H1 (cell line): ENCODE results near the gene KCNJ16.

ENCODE experiments used
- ASH2L ChIP-seq: fragments of 200-600, 300-600 bp; sonication (generic); IDR thresholded peaks from one replicate; pipeline ENCODE4 v1.7.1; 2017; ENCODE audit warnings: low read length
- GABPA ChIP-seq: IDR thresholded peaks from 2 replicates; pipeline ENCODE4 v1.6.1; 2011; ENCODE audit warnings: mild to moderate bottlenecking, low read length, moderate library complexity, borderline replicate concordance; ENCODE audit not compliant: insufficient read depth
- POLR2A ChIP-seq, 2 experiments: IDR thresholded peaks; 1 replicate in 1 of 2; 2 replicates in 1 of 2; pipeline ENCODE4 v1.6.1; 2011; ENCODE audit warnings: low read depth in 2 of 2, low read length in 2 of 2, mild to moderate bottlenecking in 2 of 2; ENCODE audit errors: control extremely low read depth in 1 of 2
- POLR2AphosphoS5 ChIP-seq: IDR thresholded peaks from 2 replicates; pipeline ENCODE4 v1.6.1; 2011; ENCODE audit warnings: low read depth, low read length
- RNF2 ChIP-seq: fragments of 200-900, 300-1000 bp; sonication (generic); IDR thresholded peaks from 2 replicates; pipeline ENCODE4 v1.7.1; 2016; ENCODE audit warnings: borderline replicate concordance, low read depth, mild to moderate bottlenecking, antibody characterized with exemption, low read length; ENCODE audit not compliant: poor library complexity, severe bottlenecking; ENCODE audit errors: missing control alignments
- SIX5 ChIP-seq: IDR thresholded peaks from 2 replicates; pipeline ENCODE4 v1.6.1; 2011; ENCODE audit warnings: mild to moderate bottlenecking, low read depth, low read length
- SP2 ChIP-seq: IDR thresholded peaks from 2 replicates; pipeline ENCODE4 v1.6.1; 2012; ENCODE audit warnings: mild to moderate bottlenecking, low read length, inconsistent platforms
- TF ChIP-seq, protein P1 (sequence below), 3 experiments: IDR thresholded peaks; 1 replicate in 2 of 3; 2 replicates in 1 of 3; pipeline versions ENCODE4 v1.5.1 to v1.6.1; 2011; ENCODE audit warnings: low read length in 3 of 3, mild to moderate bottlenecking in 3 of 3, inconsistent platforms in 2 of 3, low read depth in 1 of 3, moderate library complexity in 1 of 3; ENCODE audit not compliant: insufficient read depth in 1 of 3; ENCODE audit errors: control extremely low read depth in 1 of 3
- TF ChIP-seq, protein P2 (sequence below): IDR thresholded peaks from 2 replicates; pipeline ENCODE4 v1.6.1; 2012; ENCODE audit warnings: inconsistent platforms
- TF ChIP-seq, protein P3 (sequence below): IDR thresholded peaks from 2 replicates; pipeline ENCODE4 v1.6.1; 2011; ENCODE audit warnings: low read length, improper control_type of control experiment
- TF ChIP-seq, protein P4 (sequence below): IDR thresholded peaks from 2 replicates; pipeline ENCODE4 v1.6.1; 2012; ENCODE audit warnings: inconsistent platforms
- TF ChIP-seq, protein P5 (sequence below): IDR thresholded peaks from 2 replicates; pipeline ENCODE4 v1.6.1; 2011; ENCODE audit warnings: low read depth, mild to moderate bottlenecking, low read length; ENCODE audit not compliant: insufficient read depth

DNA sequence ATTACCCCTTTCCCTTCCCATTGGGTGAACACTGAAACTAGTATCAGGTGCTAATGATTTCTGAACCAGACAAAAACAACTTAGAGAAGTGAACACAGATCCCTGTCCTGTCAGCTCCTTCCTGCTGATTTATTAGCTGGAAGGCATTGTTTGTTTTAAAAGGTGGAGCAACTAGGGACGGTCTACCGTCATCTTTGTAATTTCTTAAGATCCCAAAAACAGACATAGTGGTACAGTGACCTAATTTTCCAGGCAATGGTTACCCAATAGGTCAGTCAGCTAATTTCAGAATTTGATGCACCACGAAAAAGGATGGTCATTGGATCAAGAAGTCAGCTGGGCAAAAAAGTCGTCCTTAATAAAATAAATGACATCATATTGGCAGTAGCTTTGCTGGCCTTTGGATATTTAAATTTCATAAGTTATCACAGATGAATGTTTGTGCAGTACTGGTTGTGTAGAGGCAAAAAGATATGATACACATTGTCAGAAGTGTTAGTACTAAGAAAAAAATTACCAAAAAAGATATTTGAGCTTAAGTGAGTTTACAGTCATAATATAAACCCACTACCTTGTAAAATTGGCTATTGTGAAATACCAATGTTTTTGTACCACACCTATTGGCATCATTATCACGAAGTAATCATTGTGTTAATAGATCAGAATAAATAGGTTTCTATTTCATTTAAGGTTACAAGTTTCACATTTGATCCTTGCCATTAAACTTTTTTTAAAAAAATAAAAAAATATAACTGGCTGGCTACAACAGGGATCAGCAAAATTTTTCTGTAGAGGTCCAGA is 27.2 kb upstream of the KCNJ16 start:
- TF ChIP-seq SIX5, result no peak
- TF ChIP-seq, protein P1, sequence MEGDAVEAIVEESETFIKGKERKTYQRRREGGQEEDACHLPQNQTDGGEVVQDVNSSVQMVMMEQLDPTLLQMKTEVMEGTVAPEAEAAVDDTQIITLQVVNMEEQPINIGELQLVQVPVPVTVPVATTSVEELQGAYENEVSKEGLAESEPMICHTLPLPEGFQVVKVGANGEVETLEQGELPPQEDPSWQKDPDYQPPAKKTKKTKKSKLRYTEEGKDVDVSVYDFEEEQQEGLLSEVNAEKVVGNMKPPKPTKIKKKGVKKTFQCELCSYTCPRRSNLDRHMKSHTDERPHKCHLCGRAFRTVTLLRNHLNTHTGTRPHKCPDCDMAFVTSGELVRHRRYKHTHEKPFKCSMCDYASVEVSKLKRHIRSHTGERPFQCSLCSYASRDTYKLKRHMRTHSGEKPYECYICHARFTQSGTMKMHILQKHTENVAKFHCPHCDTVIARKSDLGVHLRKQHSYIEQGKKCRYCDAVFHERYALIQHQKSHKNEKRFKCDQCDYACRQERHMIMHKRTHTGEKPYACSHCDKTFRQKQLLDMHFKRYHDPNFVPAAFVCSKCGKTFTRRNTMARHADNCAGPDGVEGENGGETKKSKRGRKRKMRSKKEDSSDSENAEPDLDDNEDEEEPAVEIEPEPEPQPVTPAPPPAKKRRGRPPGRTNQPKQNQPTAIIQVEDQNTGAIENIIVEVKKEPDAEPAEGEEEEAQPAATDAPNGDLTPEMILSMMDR (IDR thresholded peaks at IDR 0.05; ENCODE audit: control extremely low read depth in 1 of 3, insufficient read depth in 1 of 3, low read depth in 1 of 3, low read length in 3 of 3), result no peak
- no peak for TF ChIP-seq POLR2A (IDR thresholded peaks at IDR 0.05; ENCODE audit: control extremely low read depth in 1 of 2, low read depth in 2 of 2, low read length in 2 of 2)
- TF ChIP-seq, protein P2, sequence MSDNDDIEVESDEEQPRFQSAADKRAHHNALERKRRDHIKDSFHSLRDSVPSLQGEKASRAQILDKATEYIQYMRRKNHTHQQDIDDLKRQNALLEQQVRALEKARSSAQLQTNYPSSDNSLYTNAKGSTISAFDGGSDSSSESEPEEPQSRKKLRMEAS, result no peak
- TF ChIP-seq GABPA, result no peak
- TF ChIP-seq, protein P3, sequence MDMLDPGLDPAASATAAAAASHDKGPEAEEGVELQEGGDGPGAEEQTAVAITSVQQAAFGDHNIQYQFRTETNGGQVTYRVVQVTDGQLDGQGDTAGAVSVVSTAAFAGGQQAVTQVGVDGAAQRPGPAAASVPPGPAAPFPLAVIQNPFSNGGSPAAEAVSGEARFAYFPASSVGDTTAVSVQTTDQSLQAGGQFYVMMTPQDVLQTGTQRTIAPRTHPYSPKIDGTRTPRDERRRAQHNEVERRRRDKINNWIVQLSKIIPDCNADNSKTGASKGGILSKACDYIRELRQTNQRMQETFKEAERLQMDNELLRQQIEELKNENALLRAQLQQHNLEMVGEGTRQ, result no peak
- no peak for TF ChIP-seq RNF2
- TF ChIP-seq ASH2L, result no peak
- TF ChIP-seq, protein P4, sequence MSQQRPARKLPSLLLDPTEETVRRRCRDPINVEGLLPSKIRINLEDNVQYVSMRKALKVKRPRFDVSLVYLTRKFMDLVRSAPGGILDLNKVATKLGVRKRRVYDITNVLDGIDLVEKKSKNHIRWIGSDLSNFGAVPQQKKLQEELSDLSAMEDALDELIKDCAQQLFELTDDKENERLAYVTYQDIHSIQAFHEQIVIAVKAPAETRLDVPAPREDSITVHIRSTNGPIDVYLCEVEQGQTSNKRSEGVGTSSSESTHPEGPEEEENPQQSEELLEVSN, result no peak
- TF ChIP-seq, protein P5, sequence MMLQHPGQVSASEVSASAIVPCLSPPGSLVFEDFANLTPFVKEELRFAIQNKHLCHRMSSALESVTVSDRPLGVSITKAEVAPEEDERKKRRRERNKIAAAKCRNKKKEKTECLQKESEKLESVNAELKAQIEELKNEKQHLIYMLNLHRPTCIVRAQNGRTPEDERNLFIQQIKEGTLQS, result no peak
- no peak for TF ChIP-seq POLR2AphosphoS5
- no peak for TF ChIP-seq SP2
